Astrocyte (in vitro differentiated cells and primary cell): ENCODE measurements around the gene PITPNB.

Source experiments
- EZH2 ChIP-seq: IDR thresholded peaks from 2 replicates; pipeline ENCODE4 v1.6.1; 2012; ENCODE audit warnings: mild to moderate bottlenecking, low read length, inconsistent platforms; ENCODE audit not compliant: insufficient read depth
- TF ChIP-seq, protein P1 (sequence below): IDR thresholded peaks from 2 replicates; pipeline ENCODE4 v1.5.1; 2011; ENCODE audit warnings: low read depth, mild to moderate bottlenecking, inconsistent platforms, low read length, moderate library complexity; ENCODE audit not compliant: insufficient read depth

DNA sequence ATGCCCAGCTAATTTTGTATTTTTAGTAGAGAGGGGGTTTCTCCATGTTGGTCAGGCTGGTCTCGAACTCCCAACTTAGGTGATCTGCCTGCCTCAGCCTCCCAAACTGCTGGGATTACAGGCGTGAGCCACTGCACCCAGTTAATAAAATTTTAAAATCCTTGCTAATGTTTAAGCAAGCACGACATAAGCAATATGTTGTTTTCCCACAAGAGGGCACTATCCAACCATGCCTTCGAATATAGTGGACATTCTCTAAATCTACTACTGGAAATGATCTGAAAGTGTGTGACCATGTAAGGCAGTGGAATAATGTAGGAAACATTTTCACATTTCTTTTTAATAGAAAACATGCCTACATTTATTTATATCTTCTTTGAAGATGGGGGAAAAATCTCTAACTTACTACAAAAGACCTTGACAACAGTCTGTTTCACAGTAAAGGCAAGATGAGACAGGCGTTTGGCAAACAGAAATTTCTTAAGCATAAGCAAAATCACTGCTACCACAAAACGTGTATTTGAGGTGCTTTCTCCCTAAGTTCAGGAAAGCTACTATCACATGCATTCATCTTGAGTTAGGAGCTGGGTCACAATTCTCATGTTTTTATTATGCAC is 38.2 kb downstream of the PITPNB start:
- TF ChIP-seq, protein P1, sequence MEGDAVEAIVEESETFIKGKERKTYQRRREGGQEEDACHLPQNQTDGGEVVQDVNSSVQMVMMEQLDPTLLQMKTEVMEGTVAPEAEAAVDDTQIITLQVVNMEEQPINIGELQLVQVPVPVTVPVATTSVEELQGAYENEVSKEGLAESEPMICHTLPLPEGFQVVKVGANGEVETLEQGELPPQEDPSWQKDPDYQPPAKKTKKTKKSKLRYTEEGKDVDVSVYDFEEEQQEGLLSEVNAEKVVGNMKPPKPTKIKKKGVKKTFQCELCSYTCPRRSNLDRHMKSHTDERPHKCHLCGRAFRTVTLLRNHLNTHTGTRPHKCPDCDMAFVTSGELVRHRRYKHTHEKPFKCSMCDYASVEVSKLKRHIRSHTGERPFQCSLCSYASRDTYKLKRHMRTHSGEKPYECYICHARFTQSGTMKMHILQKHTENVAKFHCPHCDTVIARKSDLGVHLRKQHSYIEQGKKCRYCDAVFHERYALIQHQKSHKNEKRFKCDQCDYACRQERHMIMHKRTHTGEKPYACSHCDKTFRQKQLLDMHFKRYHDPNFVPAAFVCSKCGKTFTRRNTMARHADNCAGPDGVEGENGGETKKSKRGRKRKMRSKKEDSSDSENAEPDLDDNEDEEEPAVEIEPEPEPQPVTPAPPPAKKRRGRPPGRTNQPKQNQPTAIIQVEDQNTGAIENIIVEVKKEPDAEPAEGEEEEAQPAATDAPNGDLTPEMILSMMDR = peak; percentile 75
- no peak for TF ChIP-seq EZH2
